NOMO-1 treated with dmso at 0.1 percent for 144 hours (cell line): ENCODE measurements around the gene EFHC1.
"Not testable (repeated sequence)": the region's sequence is repeated elsewhere in the genome, so short reads cannot be mapped to it uniquely, and the experiment has no call there.

Source experiments
- DNase-seq: peaks from one replicate; lab custom pipeline; 2025; ENCODE audit not compliant: unreplicated experiment; lab: John Stamatoyannopoulos, UW

EFHC1 gene

GRCh38 chr6:52433294-52433693, 13.2 kb downstream of the EFHC1 start:
- DNase-seq = not testable (repeated sequence)

GRCh38 chr6:52435345-52435744, 15.2 kb downstream of the EFHC1 start:
- no peak for DNase-seq

- no peak for DNase-seq
Measured at GRCh38 chr6:52438926-52439325, 18.8 kb downstream of the EFHC1 start.

GRCh38 chr6:52454556-52454955, 34.4 kb downstream of the EFHC1 start:
- no peak for DNase-seq

GRCh38 chr6:52457096-52457495, 37.0 kb downstream of the EFHC1 start:
- no peak for DNase-seq

- not testable (repeated sequence) for DNase-seq
Measured at GRCh38 chr6:52461194-52461593, 41.1 kb downstream of the EFHC1 start.

- DNase-seq = no peak
Measured at GRCh38 chr6:52474173-52474572, 54.0 kb downstream of the EFHC1 start.

GRCh38 chr6:52475307-52475706, 55.2 kb downstream of the EFHC1 start:
- DNase-seq = no peak

- no peak for DNase-seq
Measured at GRCh38 chr6:52482903-52483670, 62.9 kb downstream of the EFHC1 start.

GRCh38 chr6:52483671-52484003, 63.5 kb downstream of the EFHC1 start:
- DNase-seq = no peak

- no peak for DNase-seq
Measured at GRCh38 chr6:52489881-52490280, 69.7 kb downstream of the EFHC1 start.

- DNase-seq = no peak
Measured at GRCh38 chr6:52491203-52492069, 71.3 kb downstream of the EFHC1 start.

GRCh38 chr6:52493669-52494068, 73.5 kb downstream of the EFHC1 start:
- no peak for DNase-seq

- no peak for DNase-seq
Measured at GRCh38 chr6:52494298-52495072, 74.3 kb downstream of the EFHC1 start.

- no peak for DNase-seq
Measured at GRCh38 chr6:52495922-52496321, 75.8 kb downstream of the EFHC1 start.

- DNase-seq = no peak
Measured at GRCh38 chr6:52496631-52497030, 76.5 kb downstream of the EFHC1 start.

GRCh38 chr6:52497652-52498408, 77.7 kb downstream of the EFHC1 start:
- DNase-seq = no peak

- DNase-seq = no peak
Measured at GRCh38 chr6:52498538-52499017, 78.4 kb downstream of the EFHC1 start.

GRCh38 chr6:52499026-52499425, 78.9 kb downstream of the EFHC1 start:
- no peak for DNase-seq

- no peak for DNase-seq
Measured at GRCh38 chr6:52499681-52500236, 79.6 kb downstream of the EFHC1 start.
